ENCODE measurements around the gene PSMB2.

DNA sequence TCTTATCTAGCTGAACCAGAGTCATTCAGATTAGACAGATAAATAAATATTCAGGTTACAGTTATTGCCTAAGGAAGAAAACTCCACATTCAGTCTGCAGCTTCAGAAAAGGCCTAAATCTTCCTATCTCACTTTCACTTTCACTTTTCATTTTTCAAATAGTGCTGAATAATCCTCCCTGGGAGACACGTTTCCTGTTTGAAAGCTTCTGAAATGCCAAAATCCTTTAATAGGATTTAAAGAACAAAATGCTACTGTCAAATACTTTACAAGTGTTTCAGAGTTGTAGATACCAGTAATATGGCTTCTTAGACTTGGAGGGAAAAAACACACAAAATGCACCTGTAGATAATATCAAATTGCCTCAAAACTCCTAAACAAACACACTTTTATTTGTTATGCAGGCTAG, 3.9 kb downstream of the PSMB2 start:
- TF ChIP-seq, protein P1, sequence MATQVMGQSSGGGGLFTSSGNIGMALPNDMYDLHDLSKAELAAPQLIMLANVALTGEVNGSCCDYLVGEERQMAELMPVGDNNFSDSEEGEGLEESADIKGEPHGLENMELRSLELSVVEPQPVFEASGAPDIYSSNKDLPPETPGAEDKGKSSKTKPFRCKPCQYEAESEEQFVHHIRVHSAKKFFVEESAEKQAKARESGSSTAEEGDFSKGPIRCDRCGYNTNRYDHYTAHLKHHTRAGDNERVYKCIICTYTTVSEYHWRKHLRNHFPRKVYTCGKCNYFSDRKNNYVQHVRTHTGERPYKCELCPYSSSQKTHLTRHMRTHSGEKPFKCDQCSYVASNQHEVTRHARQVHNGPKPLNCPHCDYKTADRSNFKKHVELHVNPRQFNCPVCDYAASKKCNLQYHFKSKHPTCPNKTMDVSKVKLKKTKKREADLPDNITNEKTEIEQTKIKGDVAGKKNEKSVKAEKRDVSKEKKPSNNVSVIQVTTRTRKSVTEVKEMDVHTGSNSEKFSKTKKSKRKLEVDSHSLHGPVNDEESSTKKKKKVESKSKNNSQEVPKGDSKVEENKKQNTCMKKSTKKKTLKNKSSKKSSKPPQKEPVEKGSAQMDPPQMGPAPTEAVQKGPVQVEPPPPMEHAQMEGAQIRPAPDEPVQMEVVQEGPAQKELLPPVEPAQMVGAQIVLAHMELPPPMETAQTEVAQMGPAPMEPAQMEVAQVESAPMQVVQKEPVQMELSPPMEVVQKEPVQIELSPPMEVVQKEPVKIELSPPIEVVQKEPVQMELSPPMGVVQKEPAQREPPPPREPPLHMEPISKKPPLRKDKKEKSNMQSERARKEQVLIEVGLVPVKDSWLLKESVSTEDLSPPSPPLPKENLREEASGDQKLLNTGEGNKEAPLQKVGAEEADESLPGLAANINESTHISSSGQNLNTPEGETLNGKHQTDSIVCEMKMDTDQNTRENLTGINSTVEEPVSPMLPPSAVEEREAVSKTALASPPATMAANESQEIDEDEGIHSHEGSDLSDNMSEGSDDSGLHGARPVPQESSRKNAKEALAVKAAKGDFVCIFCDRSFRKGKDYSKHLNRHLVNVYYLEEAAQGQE (IDR thresholded peaks at IDR 0.05; ENCODE audit: borderline replicate concordance) = no peak
- no peak for TF ChIP-seq POLR2AphosphoS5 (IDR thresholded peaks at IDR 0.05)

Data from neural cell (in vitro differentiated cells).